SIG-M5 treated with dmso at 0.1 percent for 504 hours (cell line): Measurements from ENCODE around the gene SYN1.
A peak's percentile ranks its signal among the peaks of the same experiment; 100 is the strongest.

ENCODE experiments used
- DNase-seq: peaks from one replicate; lab custom pipeline; 2025; ENCODE audit not compliant: unreplicated experiment; lab: John Stamatoyannopoulos, UW

SYN1 gene

GRCh38 chrX:47634871-47635575 is 15.4 kb upstream of the SYN1 start:
- DNase-seq, result no peak

- DNase-seq, result no peak
Observed at GRCh38 chrX:47633689-47634590, 14.3 kb upstream of the SYN1 start.

- no peak for DNase-seq
Observed at GRCh38 chrX:47632666-47633065, 13.0 kb upstream of the SYN1 start.

GRCh38 chrX:47631676-47632075 is 12.0 kb upstream of the SYN1 start:
- DNase-seq, result no peak

- DNase-seq, result peak; percentile 27
Observed at GRCh38 chrX:47629419-47630200, 10.0 kb upstream of the SYN1 start, which contains the start of gene CFP. TSS of gene CFP (minus strand) at chrX:47629930. CDS start at chrX:47629844, 86 bp downstream.

- DNase-seq, result no peak
Observed at GRCh38 chrX:47628982-47629381, 9.3 kb upstream of the SYN1 start.

GRCh38 chrX:47625365-47625764 is 5.7 kb upstream of the SYN1 start:
- DNase-seq, result no peak

GRCh38 chrX:47623540-47624027 is 3.9 kb upstream of the SYN1 start:
- DNase-seq, result peak; percentile 18

GRCh38 chrX:47621851-47622250 is 2.2 kb upstream of the SYN1 start:
- DNase-seq, result no peak

GRCh38 chrX:47620303-47620685 is 637 bp upstream of the SYN1 start:
- DNase-seq, result no peak

- DNase-seq, result no peak
Observed at GRCh38 chrX:47618923-47619485, 653 bp downstream of the SYN1 start.

GRCh38 chrX:47614618-47615017 is 5.0 kb downstream of the SYN1 start:
- DNase-seq, result no peak

GRCh38 chrX:47613082-47613481 is 6.6 kb downstream of the SYN1 start:
- no peak for DNase-seq

- DNase-seq, result no peak
Observed at GRCh38 chrX:47612418-47612817, 7.2 kb downstream of the SYN1 start.

- no peak for DNase-seq
Observed at GRCh38 chrX:47611926-47612325, 7.7 kb downstream of the SYN1 start.

GRCh38 chrX:47611489-47611888 is 8.2 kb downstream of the SYN1 start:
- DNase-seq, result no peak

GRCh38 chrX:47610511-47610910 is 9.1 kb downstream of the SYN1 start:
- DNase-seq, result no peak

- no peak for DNase-seq
Observed at GRCh38 chrX:47608130-47608810, 11.4 kb downstream of the SYN1 start.

- DNase-seq, result no peak
Observed at GRCh38 chrX:47607091-47607490, 12.6 kb downstream of the SYN1 start.

- peak; percentile 35 for DNase-seq
Observed at GRCh38 chrX:47605024-47605423, 14.6 kb downstream of the SYN1 start.
